Stimulated activated CD8-positive, alpha-beta memory T cell treated with anti-CD3 and anti-CD28 coated beads, Interleukin-4, amount 100 ng/mL, for 24 hours (primary cell): ENCODE data around the gene SIX1.

Experiments
- DNase-seq: peaks from one replicate; pipeline ENCODE4 v3.0.0-alpha.2; 2020; ENCODE audit warnings: low read depth

SIX1 gene

GRCh38 chr14:60648934-60649874 lies at the start of gene SIX1:
TSS of gene SIX1 (minus strand) at chr14:60649477. CDS start at chr14:60649189, 288 bp downstream.
- DNase-seq, result no peak

DNA sequence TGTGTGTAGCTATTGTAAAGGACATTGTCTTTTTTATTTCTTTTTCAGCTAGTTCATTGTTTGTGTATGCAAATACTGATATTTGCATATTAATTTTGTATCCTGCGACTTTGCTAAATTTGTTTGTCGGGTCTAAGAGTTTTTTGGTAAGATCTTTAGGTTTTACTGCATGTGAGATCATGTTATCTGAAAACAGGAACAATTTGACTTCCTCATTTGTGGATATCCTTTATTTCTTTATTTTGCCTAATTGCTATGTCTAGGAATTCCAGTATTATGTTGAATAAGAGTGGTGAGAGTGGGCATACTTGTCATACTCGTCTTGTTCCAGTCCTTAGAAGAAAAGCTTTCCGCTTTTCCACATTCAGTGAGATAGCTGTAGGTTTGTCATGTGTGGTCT lies 46.0 kb upstream of the SIX1 start:
- DNase-seq, result no peak

GRCh38 chr14:60691383-60692113 lies 42.3 kb upstream of the SIX1 start:
- no peak for DNase-seq

- no peak for DNase-seq
Measured at GRCh38 chr14:60686865-60687264, 37.6 kb upstream of the SIX1 start.

DNA sequence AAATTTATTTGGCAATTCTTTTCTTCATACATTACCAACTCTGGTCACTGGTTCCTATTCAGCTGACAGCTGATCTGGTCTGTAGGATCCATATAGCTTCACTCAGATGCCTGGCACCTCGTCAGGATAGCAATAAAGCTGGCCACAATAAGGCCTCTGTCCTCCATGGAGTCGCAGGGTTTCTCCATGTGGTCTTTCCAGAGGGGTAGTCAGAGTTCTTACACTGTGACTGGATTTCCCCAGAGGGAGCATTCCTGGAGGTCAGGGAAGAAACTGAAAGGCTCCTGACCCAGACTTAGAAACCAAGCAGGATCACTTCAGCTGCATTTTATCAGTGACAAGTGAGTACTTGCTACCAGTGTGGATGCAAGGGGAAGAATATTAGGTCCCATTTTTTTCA lies 34.9 kb upstream of the SIX1 start:
- DNase-seq, result no peak

GRCh38 chr14:60681271-60681670 lies 32.0 kb upstream of the SIX1 start:
- no peak for DNase-seq

GRCh38 chr14:60680511-60680910 lies 31.2 kb upstream of the SIX1 start:
- no peak for DNase-seq

DNA sequence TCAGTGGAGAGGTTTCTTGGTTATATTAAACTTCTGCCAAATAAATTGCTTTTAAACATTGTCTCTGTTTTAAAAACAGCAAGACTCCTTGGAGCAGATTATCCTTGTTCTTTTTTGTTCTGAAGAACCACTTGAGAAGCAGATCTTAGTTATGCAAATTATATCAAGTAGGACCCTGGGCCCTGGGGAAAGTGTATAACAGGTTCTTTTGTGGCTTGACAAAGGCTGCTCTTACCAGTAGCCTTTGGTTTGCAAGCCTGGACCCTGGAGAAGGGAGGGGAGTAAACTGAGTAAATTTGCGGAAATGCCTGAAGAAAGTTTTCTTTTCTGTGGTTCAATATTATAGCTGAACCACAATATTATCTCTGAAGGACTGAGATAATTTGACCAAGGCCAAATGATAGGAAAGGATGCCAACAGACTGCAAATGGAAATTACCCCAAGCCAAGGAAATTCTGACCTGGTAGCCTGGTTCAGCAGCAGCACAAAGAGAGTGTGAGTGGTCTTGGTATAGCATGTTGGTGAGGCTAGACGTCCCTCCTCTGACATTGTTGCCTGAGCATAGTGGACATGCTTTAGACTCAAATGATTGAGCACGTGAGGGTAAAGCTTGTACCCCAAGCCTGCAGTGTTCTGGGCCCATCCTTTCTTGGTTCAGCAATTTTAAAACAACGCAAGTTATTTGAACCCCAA lies 30.4 kb upstream of the SIX1 start:
- DNase-seq, result no peak

DNA sequence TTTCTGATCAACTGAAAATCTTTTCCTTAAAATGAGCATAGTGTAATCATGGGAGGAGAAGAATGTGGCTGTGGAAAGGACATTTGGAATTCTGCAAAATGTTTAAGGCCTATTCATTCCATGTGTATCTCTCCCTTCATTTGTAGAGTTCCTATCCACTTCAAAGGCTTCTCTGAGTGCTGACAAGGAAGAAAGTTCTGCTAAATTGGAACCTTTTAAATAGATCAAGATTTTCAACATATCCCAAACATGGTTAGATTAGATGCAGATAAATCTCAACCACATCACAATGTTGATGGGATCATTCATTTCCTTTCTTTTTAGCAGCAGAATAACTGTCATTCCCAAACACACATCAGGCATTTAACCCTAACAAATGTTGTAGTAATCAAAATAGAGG lies 28.4 kb upstream of the SIX1 start:
- DNase-seq, result no peak

GRCh38 chr14:60670989-60671388 lies 21.7 kb upstream of the SIX1 start:
- no peak for DNase-seq

- DNase-seq, result no peak
Measured at GRCh38 chr14:60668431-60669112, 19.3 kb upstream of the SIX1 start.

- no peak for DNase-seq
Measured at GRCh38 chr14:60665177-60665550, 15.9 kb upstream of the SIX1 start.

DNA sequence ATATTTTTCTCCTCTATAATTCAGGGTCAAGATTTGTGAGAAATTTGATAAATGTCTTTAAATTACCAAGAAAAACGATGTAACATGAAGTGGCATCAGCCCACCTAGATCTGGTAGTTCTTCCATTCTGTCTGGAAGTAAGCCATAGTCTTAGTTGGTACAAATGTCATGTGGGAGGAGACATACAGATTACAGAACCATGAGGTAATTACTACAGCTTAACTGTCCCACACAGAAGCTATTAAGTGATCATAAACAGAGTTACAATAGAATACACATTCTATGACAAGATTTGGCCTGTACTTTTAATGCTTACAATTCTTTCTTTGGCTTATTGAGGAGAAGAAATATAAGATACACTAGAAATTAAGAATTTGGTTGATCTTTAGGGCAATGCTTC lies 13.7 kb upstream of the SIX1 start:
- no peak for DNase-seq

DNA sequence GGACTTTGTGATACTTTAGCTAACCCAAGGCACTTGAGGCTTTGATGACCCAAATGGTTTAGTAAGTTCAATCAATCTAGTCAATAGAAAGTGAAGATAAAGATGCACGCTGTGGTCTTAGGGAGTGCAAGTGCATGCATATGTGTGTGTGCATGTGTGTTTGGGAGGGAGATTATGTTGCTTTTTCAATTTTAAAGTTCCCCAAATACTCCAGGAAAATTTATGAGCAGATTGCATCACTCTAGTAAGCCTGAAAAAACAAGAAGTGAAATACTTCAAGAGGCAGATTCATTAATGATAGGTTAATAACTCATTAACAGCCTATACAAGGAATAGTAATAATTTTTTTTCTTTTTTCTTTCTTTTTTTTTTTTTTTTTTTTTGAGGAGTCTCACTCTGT lies 12.4 kb upstream of the SIX1 start:
- DNase-seq, result no peak

DNA sequence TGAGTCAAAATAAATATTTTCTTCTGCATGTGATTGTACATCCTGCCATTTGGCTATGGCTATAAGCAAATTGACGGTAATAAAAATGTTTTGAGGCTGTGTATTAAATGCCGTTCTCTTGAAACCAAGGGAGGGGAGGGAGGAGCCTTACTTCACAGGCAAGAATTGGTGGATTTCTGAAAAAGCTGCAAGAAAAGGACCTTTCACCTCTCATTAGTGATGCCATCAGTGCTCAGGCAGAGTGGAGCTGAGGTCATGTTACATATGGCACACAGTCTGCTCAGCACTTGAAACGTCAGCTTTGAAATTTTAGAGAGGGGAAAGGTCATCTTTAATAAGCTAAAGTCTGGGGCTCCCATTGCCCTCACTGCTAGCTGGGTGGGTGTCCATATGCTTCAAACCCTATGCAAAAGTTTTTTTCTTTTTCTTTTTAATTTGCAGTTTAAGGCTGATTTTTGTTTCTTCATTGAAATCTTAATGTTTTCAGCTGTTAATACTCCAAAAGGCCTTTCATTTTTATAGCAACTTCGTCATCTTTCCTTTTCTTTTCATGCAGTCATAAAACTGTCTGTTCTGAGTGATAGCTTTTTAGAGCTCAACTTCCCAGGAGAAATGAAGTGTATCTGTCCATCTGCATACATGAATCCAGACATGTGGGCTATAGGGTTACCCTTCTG lies 9.8 kb upstream of the SIX1 start:
- no peak for DNase-seq

DNA sequence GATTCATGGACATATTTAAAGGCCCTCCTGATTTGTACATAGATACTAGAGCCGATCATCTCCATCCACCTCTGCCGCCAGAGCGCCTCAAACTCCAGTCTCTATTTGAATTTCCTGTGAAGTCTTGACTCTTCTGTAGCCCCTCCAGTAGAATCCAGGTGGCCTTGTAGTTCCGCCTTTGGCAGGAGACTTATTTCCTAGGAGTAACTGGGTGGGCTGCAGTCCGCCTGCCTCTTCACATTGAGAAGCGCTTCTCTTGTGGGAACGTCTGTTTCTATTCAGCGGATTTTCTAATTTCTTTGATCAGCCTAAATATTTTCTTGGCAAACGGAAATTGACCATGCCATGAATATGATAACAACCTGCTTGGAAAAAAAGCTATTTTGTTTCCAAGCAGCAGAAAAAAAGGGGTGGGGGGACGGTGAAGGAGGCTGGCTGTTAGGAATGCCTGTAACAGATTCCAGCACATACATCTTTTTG lies 9.0 kb upstream of the SIX1 start:
- DNase-seq, result no peak

DNA sequence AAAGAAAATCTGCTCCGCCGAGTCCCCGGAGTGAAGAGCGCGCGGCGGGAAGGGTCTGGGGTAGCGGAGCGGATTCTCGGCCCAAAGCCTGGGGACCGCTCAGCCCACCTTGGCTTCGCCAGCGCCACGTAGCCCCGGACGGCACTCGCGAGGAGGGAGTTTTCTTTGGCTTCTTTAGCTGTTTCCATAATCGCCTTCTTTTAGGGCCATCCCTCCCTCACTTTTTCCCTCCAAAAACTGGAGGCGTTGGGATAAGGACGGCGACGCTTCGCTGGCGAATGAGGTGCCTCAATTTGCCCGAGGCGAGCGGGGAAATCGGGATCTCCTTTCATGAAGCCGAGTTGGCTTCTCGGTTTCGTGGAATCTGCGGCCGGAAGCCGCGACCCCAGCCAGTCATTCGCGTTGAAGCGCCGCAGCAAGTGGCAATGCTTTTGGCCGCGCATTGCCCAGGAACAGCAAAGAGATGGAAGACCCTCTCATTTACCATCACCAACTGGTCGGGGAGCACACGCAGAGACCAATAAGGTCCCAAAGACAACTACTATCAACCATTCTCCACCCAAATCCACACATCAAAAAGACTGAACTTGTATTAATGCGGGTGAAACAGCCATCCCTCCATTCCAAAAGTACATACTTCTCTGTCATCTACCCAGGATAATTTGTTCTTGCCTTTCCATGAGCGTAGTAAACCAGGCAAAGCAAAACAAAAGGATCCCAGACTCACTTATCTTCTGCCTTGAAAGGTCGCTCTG lies 8.4 kb upstream of the SIX1 start:
- DNase-seq, result no peak

GRCh38 chr14:60656686-60657455 lies 7.6 kb upstream of the SIX1 start:
- DNase-seq, result no peak

DNA sequence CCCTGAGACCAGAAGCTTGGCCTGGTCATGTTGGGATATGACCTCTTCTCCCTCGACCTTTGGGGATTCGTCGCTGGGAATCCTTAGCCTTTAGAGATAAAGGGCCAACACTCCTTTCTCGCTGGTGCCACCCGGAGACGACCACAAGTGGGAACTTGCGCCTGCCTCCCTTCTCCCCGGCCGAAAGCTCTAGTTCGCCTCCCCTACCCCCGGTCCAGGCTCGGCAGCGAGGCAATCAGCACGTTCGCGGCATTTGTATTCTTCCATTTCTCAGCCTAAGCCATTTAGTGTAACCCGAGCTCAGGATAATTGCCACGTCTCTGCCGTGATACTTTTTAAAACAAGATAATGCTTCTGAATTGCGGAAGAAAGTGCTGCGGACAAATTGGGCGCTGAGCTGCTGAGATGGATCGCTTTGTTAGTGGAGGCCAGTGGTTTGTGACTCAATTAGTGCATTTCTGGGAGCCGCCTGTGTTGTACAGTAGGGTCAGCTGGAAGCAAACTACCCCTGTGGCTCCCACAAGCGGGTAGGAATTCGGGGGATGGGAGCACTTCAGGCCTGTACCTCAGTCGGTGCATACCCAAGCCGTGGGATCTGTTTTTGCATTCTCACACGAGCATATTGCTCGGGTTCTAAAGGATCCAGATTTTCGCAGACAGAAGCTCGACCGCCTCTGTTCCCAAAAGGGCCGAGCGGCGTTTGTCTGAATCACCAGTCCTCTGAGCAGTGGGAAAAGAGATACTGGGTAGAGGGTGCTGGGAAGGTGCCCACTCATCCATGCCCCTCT lies 6.8 kb upstream of the SIX1 start:
- no peak for DNase-seq
